ENCODE measurements around the gene EEA1.

GRCh38 chr12:92732216-92732615 is 196.9 kb downstream of the EEA1 start:
- TF ChIP-seq POLR2AphosphoS5 (IDR thresholded peaks at IDR 0.05; ENCODE audit: low read depth, low read length) (no peak), FOXP2 (optimal IDR thresholded peaks at IDR 0.05; ENCODE audit: borderline replicate concordance, extremely low read depth, extremely low read length, insufficient read depth) (no peak), TAF1 (IDR thresholded peaks at IDR 0.05; ENCODE audit: borderline replicate concordance, insufficient read depth, low read length) (no peak)
